OCI-LY7 (cell line): Measurements from ENCODE around the gene MSRB3. TPM values are rescaled to one million over a fixed set of nuclear protein-coding genes. Genes with fewer than 3 reads are reported as not detected.
"Not testable (repeated sequence)": the region's sequence is repeated elsewhere in the genome, so short reads cannot be mapped to it uniquely, and the experiment has no call there.

Source experiments
- BruUV-seq: library from RNA; stranded (reverse); fragments of 400-500 nt; replicated peaks from 2 replicates; lab custom pipeline; 2021; lab: Mats Ljungman, UMichigan
- CTCF ChIA-PET: fragments of 300-600 bp; sonication (Branson Sonifier 250); formaldehyde crosslinking; loops from one replicate; lab custom pipeline; 2022; ENCODE audit warnings: antibody characterized with exemption; ENCODE audit not compliant: unreplicated experiment; lab: Charles Lee
- POLR2A ChIA-PET: fragments of 300-600 bp; sonication (Branson Sonifier 250); formaldehyde crosslinking; loops from one replicate; lab custom pipeline; 2022; ENCODE audit warnings: antibody characterized with exemption; lab: Charles Lee
- DNase-seq: peaks from one replicate; pipeline ENCODE4 v3.0.0-alpha.2; 2015; ENCODE audit warnings: low spot score
- H2AFZ ChIP-seq: fragments of 200-600 bp; sonication (generic), shearing (Covaris generic); 2 replicates; pipeline ENCODE4 v1.6.1; 2014; ENCODE audit warnings: mild to moderate bottlenecking, antibody characterized with exemption, low read length, moderate library complexity
- H3K27ac ChIP-seq: fragments of 200-600 bp; sonication (generic); 2 replicates; pipeline ENCODE4 v1.5.1; 2014; ENCODE audit warnings: mixed run types, low read depth, mild to moderate bottlenecking, moderate library complexity, low read length, inconsistent platforms; ENCODE audit not compliant: poor library complexity, severe bottlenecking
- H3K36me3 ChIP-seq: fragments of 200-600 bp; sonication (generic); 2 replicates; pipeline ENCODE4 v1.6.1; 2014; ENCODE audit warnings: mild to moderate bottlenecking, antibody characterized with exemption, low read length, moderate library complexity, mixed read lengths; ENCODE audit not compliant: insufficient read depth
- H3K4me1 ChIP-seq: fragments of 200-600 bp; sonication (generic); 2 replicates; pipeline ENCODE4 v1.5.1; 2014; ENCODE audit warnings: mild to moderate bottlenecking, low read length; ENCODE audit not compliant: insufficient read depth, poor library complexity, severe bottlenecking
- H3K4me2 ChIP-seq: fragments of 200-600 bp; sonication (generic); 2 replicates; pipeline ENCODE4 v1.6.1; 2014; ENCODE audit warnings: mild to moderate bottlenecking, low read length
- H3K4me3 ChIP-seq: fragments of 200-600 bp; sonication (generic); 2 replicates; pipeline ENCODE4 v1.5.1; 2014; ENCODE audit warnings: mild to moderate bottlenecking, low read depth, low read length; ENCODE audit not compliant: poor library complexity, severe bottlenecking
- H3K79me2 ChIP-seq: fragments of 200-600 bp; sonication (generic); 2 replicates; pipeline ENCODE4 v1.6.1; 2016; ENCODE audit warnings: low read depth, mild to moderate bottlenecking, low read length, moderate library complexity, mixed read lengths; ENCODE audit not compliant: insufficient read depth
- H3K9me2 ChIP-seq: fragments of 200-600 bp; sonication (generic); 2 replicates; pipeline ENCODE4 v1.6.1; 2016; ENCODE audit warnings: mild to moderate bottlenecking, low read length, mixed read lengths; ENCODE audit not compliant: insufficient read depth
- H3K9me3 ChIP-seq: fragments of 200-600 bp; sonication (generic); 2 replicates; pipeline ENCODE4 v1.6.1; 2014; ENCODE audit warnings: mild to moderate bottlenecking, mixed run types, low read length, mixed read lengths
- H4K20me1 ChIP-seq: fragments of 200-600 bp; sonication (generic); 2 replicates; pipeline ENCODE4 v1.6.1; 2014; ENCODE audit warnings: mild to moderate bottlenecking, antibody characterized with exemption, low read length, moderate library complexity, mixed read lengths; ENCODE audit not compliant: insufficient read depth
- CTCF ChIP-seq: fragments of 200-600 bp; sonication (generic); conservative IDR thresholded peaks from 2 replicates; pipeline ENCODE4 v1.5.1; 2014; ENCODE audit warnings: mild to moderate bottlenecking, antibody characterized with exemption, low read length, moderate library complexity, mixed read lengths
- EZH2phosphoT487 ChIP-seq: fragments of 200-600 bp; sonication (generic); IDR thresholded peaks from 2 replicates; pipeline ENCODE4 v1.6.1; 2018; ENCODE audit warnings: low read depth, borderline replicate concordance, mild to moderate bottlenecking, mixed run types, antibody characterized with exemption, low read length, moderate library complexity, mixed read lengths
- intact Hi-C: fragments of 100-400 bp; cut with micrococcal nuclease; formaldehyde crosslinking; loops from one replicate; pipeline ENCODE4 v1.10.0; 2022; ENCODE audit not compliant: unreplicated experiment
- total RNA-seq, 2 experiments: library from RNA; depleted of rRNA in 1 of 2; stranded (reverse); fragments of >200 nt in 1 of 2; shearing (Covaris generic) in 1 of 2; gene quantifications; 2 replicates each; pipeline ENCODE4 v1.2.3, GENCODE V29; 2014 to 2022

Gene MSRB3
- total RNA-seq, 2 experiments from 2014 or later, result not detected

DNA sequence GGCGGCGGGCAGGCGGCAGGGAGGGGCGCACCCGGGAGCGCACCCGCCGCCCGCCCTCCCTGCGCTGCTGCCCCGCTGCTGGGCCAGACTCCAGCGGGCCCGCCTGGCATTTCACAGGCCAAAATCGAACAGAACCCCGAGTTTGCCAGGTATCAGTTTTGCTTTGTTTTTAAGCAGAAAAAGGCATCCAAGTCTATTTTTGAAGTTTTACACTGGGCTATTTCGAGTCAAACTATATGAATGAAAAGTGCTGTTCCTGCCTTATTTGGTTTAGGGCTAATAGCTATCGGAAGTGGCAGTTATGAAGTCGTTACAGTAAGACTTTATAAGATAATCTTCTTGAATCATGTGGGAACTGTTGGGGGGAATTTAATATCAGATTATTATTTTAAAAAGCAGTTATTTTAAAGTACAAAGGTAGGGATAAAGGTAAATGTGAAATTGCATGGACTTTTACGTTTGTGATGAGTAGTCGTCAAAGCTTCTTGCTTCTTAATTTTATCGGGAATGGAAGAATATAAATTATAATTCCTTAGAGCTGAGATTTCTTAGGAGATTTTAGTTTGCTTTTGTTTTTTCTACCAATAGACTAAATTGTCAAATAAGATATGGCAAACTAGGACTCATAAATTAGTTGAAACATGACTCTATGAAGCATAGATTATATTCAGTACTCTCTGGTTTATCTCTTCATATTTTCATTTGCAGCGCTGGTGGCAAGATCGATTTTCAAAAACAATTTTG is 1.1 kb downstream of the MSRB3 start:
- TF ChIP-seq EZH2phosphoT487 (peak; percentile 25; the same call in 1 of the 2 replicates), CTCF (no peak)
- CTCF ChIA-PET, result no interaction called here
- H3K4me1 ChIP-seq, result no peaks in the 10 kb centered on the region
- H3K36me3 ChIP-seq, result no peaks in the 10 kb centered on the region
- POLR2A ChIA-PET, result no interaction called here
- no peaks in the 10 kb centered on the region for H4K20me1 ChIP-seq
- H2AFZ ChIP-seq, result no peak overlapping the region
- no peak for DNase-seq
- no peaks in the 10 kb centered on the region for H3K9me3 ChIP-seq
- H3K4me3 ChIP-seq, result no peak overlapping the region
- no TSS peak for BruUV-seq
- no peaks in the 10 kb centered on the region for H3K9me2 ChIP-seq
- no peak overlapping the region for H3K4me2 ChIP-seq
- intact Hi-C loops, result loop anchor here (10.0 kb wide), 1 partner anchor 385 kb away; no protein-coding TSS in a partner anchor
- no peaks in the 10 kb centered on the region for H3K79me2 ChIP-seq
- H3K27ac ChIP-seq, result no peak overlapping the region

DNA sequence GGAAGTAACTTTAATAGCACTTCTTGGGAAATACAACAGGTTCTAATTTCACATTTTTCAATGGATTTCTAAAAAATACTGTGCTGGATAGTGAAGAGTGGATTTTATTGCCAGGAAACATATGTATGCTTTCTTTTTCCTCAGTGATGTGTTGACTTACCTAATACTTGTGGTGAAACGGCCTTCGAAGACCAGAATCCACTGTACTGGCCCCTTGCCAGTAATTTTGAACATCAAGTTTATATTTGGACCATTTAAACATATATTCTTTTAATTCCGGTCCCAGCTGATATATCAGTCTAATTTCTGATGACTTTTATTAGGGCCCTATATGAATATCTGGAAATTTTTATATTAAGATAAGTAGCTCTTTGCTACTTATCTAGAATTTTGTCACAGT is 1.8 kb downstream of the MSRB3 start:
- Histone ChIP-seq H2AFZ (no peak overlapping the region), H3K4me3 (no peak overlapping the region), H4K20me1 (no peaks in the 10 kb centered on the region), H3K9me2 (no peaks in the 10 kb centered on the region), H3K27ac (no peak overlapping the region), H3K4me1 (no peaks in the 10 kb centered on the region), H3K36me3 (no peaks in the 10 kb centered on the region), H3K9me3 (no peaks in the 10 kb centered on the region), H3K79me2 (no peaks in the 10 kb centered on the region), H3K4me2 (no peak overlapping the region)
- intact Hi-C loops, result loop anchor here (10.0 kb wide), 1 partner anchor 386 kb away; no protein-coding TSS in a partner anchor
- no TSS peak for BruUV-seq
- TF ChIP-seq CTCF (no peak), EZH2phosphoT487 (no peak)
- POLR2A ChIA-PET, result no interaction called here
- DNase-seq, result no peak
- CTCF ChIA-PET, result no interaction called here

DNA sequence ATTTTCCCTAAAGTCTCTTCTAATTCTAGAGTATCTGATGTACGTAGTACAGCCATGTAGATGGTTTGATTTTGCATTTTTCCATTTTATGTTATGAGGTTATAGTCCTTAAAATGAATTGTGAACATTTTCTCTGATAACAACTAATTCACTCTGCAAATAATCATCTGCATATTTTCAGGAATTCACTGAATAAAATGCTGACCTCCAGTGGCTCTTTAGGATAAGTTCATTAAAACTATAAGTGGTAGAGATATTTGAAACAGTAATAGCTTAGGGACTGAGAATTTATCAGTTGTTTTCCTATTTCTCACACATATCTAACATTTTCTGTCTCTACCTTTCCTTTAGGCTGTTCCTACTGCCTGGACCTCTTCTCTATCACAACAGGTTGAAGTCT is 4.4 kb downstream of the MSRB3 start:
- no peak for TF ChIP-seq EZH2phosphoT487
- peak; percentile 57 for TF ChIP-seq CTCF
- H4K20me1 ChIP-seq, result no peaks in the 10 kb centered on the region
- no peak overlapping the region for H3K4me2 ChIP-seq
- no peaks in the 10 kb centered on the region for H3K4me1 ChIP-seq
- H3K9me2 ChIP-seq, result no peaks in the 10 kb centered on the region
- no TSS peak for BruUV-seq
- no peak for DNase-seq
- H3K9me3 ChIP-seq, result no peaks in the 10 kb centered on the region
- no peaks in the 10 kb centered on the region for H3K36me3 ChIP-seq
- no peak overlapping the region for H2AFZ ChIP-seq
- ChIA-PET POLR2A (no interaction called here), CTCF (no interaction called here)
- H3K79me2 ChIP-seq, result no peaks in the 10 kb centered on the region
- no peak overlapping the region for H3K4me3 ChIP-seq
- no peak overlapping the region for H3K27ac ChIP-seq
- intact Hi-C loops, result loop anchor here (10.0 kb wide), 1 partner anchor 388 kb away; no protein-coding TSS in a partner anchor

DNA sequence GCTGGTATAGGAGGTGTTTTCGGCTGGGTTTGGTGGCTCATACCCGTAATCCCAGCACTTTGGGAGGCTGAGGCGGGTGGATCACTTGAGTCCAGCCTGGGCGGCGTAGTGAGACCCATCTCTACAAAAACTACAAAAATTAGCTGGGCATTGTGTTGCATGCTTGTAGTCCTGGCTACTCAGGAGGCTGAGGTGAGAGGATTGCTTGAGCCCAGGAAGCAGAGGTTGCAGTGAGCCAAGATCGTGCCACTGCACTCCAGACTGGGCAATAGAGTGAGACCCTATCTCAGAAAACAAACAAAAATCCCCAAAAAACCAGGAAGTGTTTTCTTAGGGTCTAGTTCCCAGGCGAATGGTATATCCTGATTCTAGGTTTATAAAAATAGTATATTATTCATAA is 7.0 kb downstream of the MSRB3 start:
- H2AFZ ChIP-seq, H3K36me3 ChIP-seq, H3K79me2 ChIP-seq, H3K9me3 ChIP-seq, H4K20me1 ChIP-seq, BruUV-seq, H3K4me3 ChIP-seq, DNase-seq, H3K4me1 ChIP-seq, H3K27ac ChIP-seq, CTCF ChIA-PET, H3K4me2 ChIP-seq, H3K9me2 ChIP-seq: not testable (repeated sequence)
- intact Hi-C loops, result loop anchor here (10.0 kb wide), 1 partner anchor 391 kb away; no protein-coding TSS in a partner anchor
- POLR2A ChIA-PET, result interaction anchor here (0.8 kb wide), 1 partner anchor 9 kb away, joined by 4 read pairs; no protein-coding TSS in a partner anchor
